HepG2 (cell line): Measurements from ENCODE around the gene SUPT4H1. TPM values are rescaled to one million over a fixed set of nuclear protein-coding genes. Genes with fewer than 3 reads are reported as not detected.
A peak's percentile ranks its signal among the peaks of the same experiment; 100 is the strongest.

Experiments
- FOXM1 ChIP-seq: sonication (generic); formaldehyde crosslinking; IDR thresholded peaks from 2 replicates; pipeline ENCODE4 v1.5.0; 2020; ENCODE audit warnings: missing genetic modification reagents
- GTF2F1 ChIP-seq: fragments of 150-350 bp; IDR thresholded peaks from 2 replicates; pipeline ENCODE4 v1.6.1; 2014; ENCODE audit warnings: low read length
- MED13 ChIP-seq: sonication (generic); formaldehyde crosslinking; IDR thresholded peaks from 2 replicates; pipeline ENCODE4 v1.5.0; 2020; ENCODE audit warnings: missing genetic modification reagents
- MTA3 ChIP-seq: sonication (generic); formaldehyde crosslinking; IDR thresholded peaks from 2 replicates; pipeline ENCODE4 v1.4.0; 2020; ENCODE audit warnings: missing genetic modification reagents
- SMAD1 ChIP-seq: sonication (generic); formaldehyde crosslinking; IDR thresholded peaks from 2 replicates; pipeline ENCODE4 v1.4.0; 2020; ENCODE audit warnings: missing genetic modification reagents, low read depth, mild to moderate bottlenecking, borderline replicate concordance
- SOX13 ChIP-seq, 3 experiments: fragments of 450-650 bp in 1 of 3; sonication (generic) in 1 of 3; formaldehyde crosslinking in 1 of 3; IDR thresholded peaks in 2 of 3; conservative IDR thresholded peaks in 1 of 3; 2 replicates each; pipeline versions ENCODE4 v1.5.0 to v1.6.1; 2016 to 2020; ENCODE audit warnings: antibody characterized with exemption in 1 of 3, mild to moderate bottlenecking in 1 of 3, missing compliant biosample characterization in 1 of 3, missing genetic modification reagents in 1 of 3, moderate library complexity in 1 of 3
- SRSF9 ChIP-seq: fragments of 200-400 bp; formaldehyde crosslinking; IDR thresholded peaks from 2 replicates; pipeline ENCODE4 v1.6.1; 2018; ENCODE audit warnings: borderline replicate concordance, mild to moderate bottlenecking, low read depth, low read length; ENCODE audit not compliant: insufficient read depth, poor library complexity, severe bottlenecking
- SYNCRIP ChIP-seq: fragments of 200-400 bp; formaldehyde crosslinking; IDR thresholded peaks from 2 replicates; pipeline ENCODE4 v1.6.1; 2018; ENCODE audit warnings: mild to moderate bottlenecking, low read depth, low read length; ENCODE audit not compliant: insufficient read depth
- TARDBP ChIP-seq: sonication (generic); formaldehyde crosslinking; IDR thresholded peaks from 2 replicates; pipeline ENCODE4 v1.8.0; 2022; ENCODE audit warnings: mild to moderate bottlenecking, missing genetic modification reagents
- TRIM24 ChIP-seq: sonication (generic); formaldehyde crosslinking; IDR thresholded peaks from 2 replicates; pipeline ENCODE4 v1.8.0; 2022; ENCODE audit warnings: mild to moderate bottlenecking, missing genetic modification reagents
- ZBTB7A ChIP-seq: sonication (generic); formaldehyde crosslinking; IDR thresholded peaks from 2 replicates; pipeline ENCODE4 v1.8.0; 2022; ENCODE audit warnings: mild to moderate bottlenecking, missing genetic modification reagents
- ZNF296 ChIP-seq: sonication (generic); formaldehyde crosslinking; conservative IDR thresholded peaks from 2 replicates; pipeline ENCODE4 v1.5.0; 2020; ENCODE audit warnings: mild to moderate bottlenecking, missing genetic modification reagents
- ZNF432 ChIP-seq: sonication (generic); formaldehyde crosslinking; IDR thresholded peaks from 2 replicates; pipeline ENCODE4 v1.5.0; 2020; ENCODE audit warnings: missing genetic modification reagents, mild to moderate bottlenecking, borderline replicate concordance
- ZNF572 ChIP-seq: sonication (generic); formaldehyde crosslinking; IDR thresholded peaks from 2 replicates; pipeline ENCODE4 v1.5.1; 2020; ENCODE audit warnings: mild to moderate bottlenecking, missing genetic modification reagents
- ZNF577 ChIP-seq: sonication (generic); formaldehyde crosslinking; IDR thresholded peaks from 2 replicates; pipeline ENCODE4 v1.4.0; 2020; ENCODE audit warnings: mild to moderate bottlenecking, low read depth, missing genetic modification reagents, borderline replicate concordance
- ZNF75D ChIP-seq: sonication (generic); formaldehyde crosslinking; IDR thresholded peaks from 2 replicates; pipeline ENCODE4 v1.8.1; 2023; ENCODE audit warnings: missing genetic modification reagents, mild to moderate bottlenecking, borderline replicate concordance
- polyA plus RNA-seq, 8 experiments: library from polyadenylated mRNA; depleted of rRNA in 3 of 8; stranded (reverse) in 7 of 8; unstranded in 1 of 8; fragments of >200 nt; fragmentation: Illumina TruSeq in 4 of 8; extraction: Trizol in 4 of 8; gene quantifications; 2 replicates each; pipeline versions ENCODE4 v1.2.1 to v1.2.3, GENCODE V29; 2011 to 2016; ENCODE audit warnings: low read depth in 4 of 8, missing spikeins in 1 of 8, mixed read lengths in 1 of 8; ENCODE audit not compliant: insufficient read depth in 1 of 8
- total RNA-seq, 5 experiments: library from RNA; depleted of rRNA; stranded (reverse); fragments of >200 nt; fragmentation: Illumina TruSeq; extraction: Trizol; gene quantifications; 2 replicates each; pipeline ENCODE4 v1.2.3, GENCODE V29; 2016; ENCODE audit warnings: low read depth in 1 of 5
- TF ChIP-seq, protein P1 (sequence below), 2 experiments: IDR thresholded peaks; 2 replicates each; pipeline ENCODE4 v1.6.1; 2011 to 2012; ENCODE audit warnings: low read length in 2 of 2, borderline replicate concordance in 1 of 2, low read depth in 1 of 2, mild to moderate bottlenecking in 1 of 2, moderate library complexity in 1 of 2
- TF ChIP-seq, protein P2 (sequence below): sonication (generic); formaldehyde crosslinking; IDR thresholded peaks from 2 replicates; pipeline ENCODE4 v1.9.0; 2021; ENCODE audit warnings: missing genetic modification reagents, borderline replicate concordance
- TF ChIP-seq, protein P3 (sequence below): sonication (generic); formaldehyde crosslinking; IDR thresholded peaks from 2 replicates; pipeline ENCODE4 v1.5.1; 2020; ENCODE audit warnings: missing genetic modification reagents, mild to moderate bottlenecking, borderline replicate concordance
- TF ChIP-seq, protein P4 (sequence below): fragments of 450-650 bp; IDR thresholded peaks from 2 replicates; pipeline ENCODE4 v1.6.1; 2017; ENCODE audit warnings: mild to moderate bottlenecking

The SUPT4H1 gene
- total and polyA plus RNA-seq, 2 of the 13 experiments (the other 11 are each of a cell fraction or from before 2014, with no cell fraction given), result 155 to 244 TPM

DNA sequence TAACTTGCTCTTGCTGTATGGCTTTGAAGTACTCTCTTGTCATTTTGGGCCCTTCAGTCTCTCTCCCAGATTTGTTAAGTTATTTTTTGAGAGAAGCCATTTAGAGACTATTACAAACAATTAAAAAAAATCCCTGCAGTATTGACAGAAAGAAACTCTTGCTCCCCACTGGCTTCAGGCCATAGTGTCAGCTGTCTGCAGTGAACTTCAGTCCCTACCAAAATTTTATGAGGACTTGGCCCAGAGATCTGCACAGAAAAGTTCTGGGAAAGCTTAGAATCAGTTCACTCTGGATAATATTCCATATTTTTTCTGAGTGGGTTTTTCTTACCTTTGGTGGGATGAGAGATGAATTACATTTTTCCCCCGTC lies 30.9 kb upstream of the SUPT4H1 start (continued):
- TF ChIP-seq, protein P1, sequence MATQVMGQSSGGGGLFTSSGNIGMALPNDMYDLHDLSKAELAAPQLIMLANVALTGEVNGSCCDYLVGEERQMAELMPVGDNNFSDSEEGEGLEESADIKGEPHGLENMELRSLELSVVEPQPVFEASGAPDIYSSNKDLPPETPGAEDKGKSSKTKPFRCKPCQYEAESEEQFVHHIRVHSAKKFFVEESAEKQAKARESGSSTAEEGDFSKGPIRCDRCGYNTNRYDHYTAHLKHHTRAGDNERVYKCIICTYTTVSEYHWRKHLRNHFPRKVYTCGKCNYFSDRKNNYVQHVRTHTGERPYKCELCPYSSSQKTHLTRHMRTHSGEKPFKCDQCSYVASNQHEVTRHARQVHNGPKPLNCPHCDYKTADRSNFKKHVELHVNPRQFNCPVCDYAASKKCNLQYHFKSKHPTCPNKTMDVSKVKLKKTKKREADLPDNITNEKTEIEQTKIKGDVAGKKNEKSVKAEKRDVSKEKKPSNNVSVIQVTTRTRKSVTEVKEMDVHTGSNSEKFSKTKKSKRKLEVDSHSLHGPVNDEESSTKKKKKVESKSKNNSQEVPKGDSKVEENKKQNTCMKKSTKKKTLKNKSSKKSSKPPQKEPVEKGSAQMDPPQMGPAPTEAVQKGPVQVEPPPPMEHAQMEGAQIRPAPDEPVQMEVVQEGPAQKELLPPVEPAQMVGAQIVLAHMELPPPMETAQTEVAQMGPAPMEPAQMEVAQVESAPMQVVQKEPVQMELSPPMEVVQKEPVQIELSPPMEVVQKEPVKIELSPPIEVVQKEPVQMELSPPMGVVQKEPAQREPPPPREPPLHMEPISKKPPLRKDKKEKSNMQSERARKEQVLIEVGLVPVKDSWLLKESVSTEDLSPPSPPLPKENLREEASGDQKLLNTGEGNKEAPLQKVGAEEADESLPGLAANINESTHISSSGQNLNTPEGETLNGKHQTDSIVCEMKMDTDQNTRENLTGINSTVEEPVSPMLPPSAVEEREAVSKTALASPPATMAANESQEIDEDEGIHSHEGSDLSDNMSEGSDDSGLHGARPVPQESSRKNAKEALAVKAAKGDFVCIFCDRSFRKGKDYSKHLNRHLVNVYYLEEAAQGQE (IDR thresholded peaks at IDR 0.05; ENCODE audit: borderline replicate concordance in 1 of 2, low read depth in 1 of 2, low read length in 2 of 2), result no peak
- TF ChIP-seq SOX13 (IDR thresholded peaks at IDR 0.05) (no peak), SOX13 (CRISPR knock-in tag; conservative IDR thresholded peaks at IDR 0.05 in 1 of 2, IDR thresholded peaks at IDR 0.05 in 1 of 2) (no peak), TARDBP (CRISPR knock-in tag) (no peak), ZNF432 (CRISPR knock-in tag) (no peak), GTF2F1 (no peak), SRSF9 (no peak), ZNF296 (CRISPR knock-in tag) (no peak), ZNF577 (no peak), ZNF75D (CRISPR knock-in tag) (no peak), MTA3 (CRISPR knock-in tag) (no peak), MED13 (no peak), ZNF572 (CRISPR knock-in tag) (no peak), ZBTB7A (CRISPR knock-in tag) (no peak), FOXM1 (CRISPR knock-in tag) (no peak), SMAD1 (CRISPR knock-in tag) (no peak), SYNCRIP (no peak), TRIM24 (CRISPR knock-in tag) (no peak)
- TF ChIP-seq, protein P2, sequence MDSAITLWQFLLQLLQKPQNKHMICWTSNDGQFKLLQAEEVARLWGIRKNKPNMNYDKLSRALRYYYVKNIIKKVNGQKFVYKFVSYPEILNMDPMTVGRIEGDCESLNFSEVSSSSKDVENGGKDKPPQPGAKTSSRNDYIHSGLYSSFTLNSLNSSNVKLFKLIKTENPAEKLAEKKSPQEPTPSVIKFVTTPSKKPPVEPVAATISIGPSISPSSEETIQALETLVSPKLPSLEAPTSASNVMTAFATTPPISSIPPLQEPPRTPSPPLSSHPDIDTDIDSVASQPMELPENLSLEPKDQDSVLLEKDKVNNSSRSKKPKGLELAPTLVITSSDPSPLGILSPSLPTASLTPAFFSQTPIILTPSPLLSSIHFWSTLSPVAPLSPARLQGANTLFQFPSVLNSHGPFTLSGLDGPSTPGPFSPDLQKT (CRISPR knock-in tag), result no peak
- TF ChIP-seq, protein P3, sequence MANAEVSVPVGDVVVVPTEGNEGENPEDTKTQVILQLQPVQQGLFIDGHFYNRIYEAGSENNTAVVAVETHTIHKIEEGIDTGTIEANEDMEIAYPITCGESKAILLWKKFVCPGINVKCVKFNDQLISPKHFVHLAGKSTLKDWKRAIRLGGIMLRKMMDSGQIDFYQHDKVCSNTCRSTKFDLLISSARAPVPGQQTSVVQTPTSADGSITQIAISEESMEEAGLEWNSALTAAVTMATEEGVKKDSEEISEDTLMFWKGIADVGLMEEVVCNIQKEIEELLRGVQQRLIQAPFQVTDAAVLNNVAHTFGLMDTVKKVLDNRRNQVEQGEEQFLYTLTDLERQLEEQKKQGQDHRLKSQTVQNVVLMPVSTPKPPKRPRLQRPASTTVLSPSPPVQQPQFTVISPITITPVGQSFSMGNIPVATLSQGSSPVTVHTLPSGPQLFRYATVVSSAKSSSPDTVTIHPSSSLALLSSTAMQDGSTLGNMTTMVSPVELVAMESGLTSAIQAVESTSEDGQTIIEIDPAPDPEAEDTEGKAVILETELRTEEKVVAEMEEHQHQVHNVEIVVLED (CRISPR knock-in tag), result 0 out of 2 replicates have a peak, but pooled peaks have one; percentile 3
- TF ChIP-seq, protein P4, sequence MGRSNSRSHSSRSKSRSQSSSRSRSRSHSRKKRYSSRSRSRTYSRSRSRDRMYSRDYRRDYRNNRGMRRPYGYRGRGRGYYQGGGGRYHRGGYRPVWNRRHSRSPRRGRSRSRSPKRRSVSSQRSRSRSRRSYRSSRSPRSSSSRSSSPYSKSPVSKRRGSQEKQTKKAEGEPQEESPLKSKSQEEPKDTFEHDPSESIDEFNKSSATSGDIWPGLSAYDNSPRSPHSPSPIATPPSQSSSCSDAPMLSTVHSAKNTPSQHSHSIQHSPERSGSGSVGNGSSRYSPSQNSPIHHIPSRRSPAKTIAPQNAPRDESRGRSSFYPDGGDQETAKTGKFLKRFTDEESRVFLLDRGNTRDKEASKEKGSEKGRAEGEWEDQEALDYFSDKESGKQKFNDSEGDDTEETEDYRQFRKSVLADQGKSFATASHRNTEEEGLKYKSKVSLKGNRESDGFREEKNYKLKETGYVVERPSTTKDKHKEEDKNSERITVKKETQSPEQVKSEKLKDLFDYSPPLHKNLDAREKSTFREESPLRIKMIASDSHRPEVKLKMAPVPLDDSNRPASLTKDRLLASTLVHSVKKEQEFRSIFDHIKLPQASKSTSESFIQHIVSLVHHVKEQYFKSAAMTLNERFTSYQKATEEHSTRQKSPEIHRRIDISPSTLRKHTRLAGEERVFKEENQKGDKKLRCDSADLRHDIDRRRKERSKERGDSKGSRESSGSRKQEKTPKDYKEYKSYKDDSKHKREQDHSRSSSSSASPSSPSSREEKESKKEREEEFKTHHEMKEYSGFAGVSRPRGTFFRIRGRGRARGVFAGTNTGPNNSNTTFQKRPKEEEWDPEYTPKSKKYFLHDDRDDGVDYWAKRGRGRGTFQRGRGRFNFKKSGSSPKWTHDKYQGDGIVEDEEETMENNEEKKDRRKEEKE, result no peak
